ENCODE data around the gene ATF7IP. TPM values are rescaled to one million over a fixed set of nuclear protein-coding genes. Genes with fewer than 3 reads are reported as not detected.

The ATF7IP gene
- total RNA-seq, 1 experiment from 2014 or later = 25.5 TPM

DNA sequence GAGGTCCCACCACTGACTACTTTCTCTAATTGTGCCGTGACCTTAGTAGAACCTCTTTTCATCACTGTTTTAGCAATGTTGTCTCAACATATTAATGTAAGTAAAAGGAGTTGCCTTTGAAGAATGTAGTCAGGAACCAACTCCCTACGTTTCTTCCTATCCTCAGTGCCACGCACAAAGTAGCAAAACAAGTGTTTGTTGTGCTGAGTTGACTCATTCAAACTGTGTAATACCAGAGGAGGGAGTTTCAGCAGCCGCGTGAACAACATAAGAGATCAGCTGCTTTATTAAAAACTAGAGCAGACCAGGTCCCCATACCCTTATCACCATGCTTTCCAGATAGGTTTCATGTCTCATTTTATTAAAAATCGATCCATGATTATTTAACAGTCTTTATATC, 183.1 kb downstream of the ATF7IP start:
- DNase-seq (ENCODE audit: extremely low read depth, low read depth) = no peak

Other genes starting within 250 kb of the ATF7IP start
- gene PLBD1, start 202.2 kb downstream of the ATF7IP start, total RNA-seq (2014; rRNA removed; shearing (Covaris generic)) = 0.37 TPM in 1 of 2 replicates, not detected in the other